Measurements from ENCODE around the gene PRDM8.

Gene PRDM8

DNA sequence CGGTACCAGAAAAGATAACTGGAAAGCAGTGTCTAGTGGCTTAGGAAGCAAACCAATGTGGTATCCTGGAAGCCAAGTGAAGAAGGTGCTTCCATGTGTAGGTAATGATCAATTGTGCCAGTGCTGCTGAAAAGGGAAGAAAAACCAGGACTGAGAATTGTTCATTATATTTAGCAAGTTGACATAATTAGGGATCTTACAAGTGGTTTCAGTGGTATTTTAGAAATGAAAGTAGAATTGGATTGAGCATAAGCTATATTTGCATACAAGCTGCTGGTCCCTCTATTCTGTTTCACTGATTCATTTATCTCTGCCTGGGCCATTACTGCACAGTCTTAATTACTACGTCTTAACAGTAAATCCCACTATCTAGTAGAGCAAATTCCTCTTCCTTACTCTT, 32.3 kb downstream of the PRDM8 start:
- Histone ChIP-seq H3K36me3 (ENCODE audit: control insufficient read depth in 2 of 2, insufficient read depth in 1 of 2, low read length in 2 of 2) (no peaks in the 10 kb centered on the region), H3K27ac (ENCODE audit: extremely low read depth, low read depth, low read length) (no peak overlapping the region), H3K4me1 (ENCODE audit: control insufficient read depth, insufficient read depth, low read length) (no peaks in the 10 kb centered on the region), H3K4me3 (ENCODE audit: low read depth, low read length) (no peak overlapping the region), H3K9me3 (ENCODE audit: control insufficient read depth, insufficient read depth, low read depth, low read length) (no peaks in the 10 kb centered on the region)
- TF ChIP-seq SALL2 (tag by site-specific recombination; IDR thresholded peaks at IDR 0.05; ENCODE audit: borderline replicate concordance) (no peak), ZNF214 (tag by site-specific recombination; IDR thresholded peaks at IDR 0.05; ENCODE audit: borderline replicate concordance) (no peak), ZNF473 (tag by site-specific recombination; IDR thresholded peaks at IDR 0.05) (no peak), ZNF623 (tag by site-specific recombination; IDR thresholded peaks at IDR 0.05) (no peak), ZNF747 (tag by site-specific recombination; IDR thresholded peaks at IDR 0.05) (no peak), ZNF701 (tag by site-specific recombination; IDR thresholded peaks at IDR 0.05) (no peak), ZNF664 (tag by site-specific recombination; IDR thresholded peaks at IDR 0.05) (no peak), GLIS2 (tag by site-specific recombination; IDR thresholded peaks at IDR 0.05) (no peak), YY2 (tag by site-specific recombination; IDR thresholded peaks at IDR 0.05) (no peak), HOXA7 (CRISPR knock-in tag; IDR thresholded peaks at IDR 0.05; ENCODE audit: borderline replicate concordance) (no peak), OVOL3 (tag by site-specific recombination; IDR thresholded peaks at IDR 0.05) (no peak), ZFP3 (tag by site-specific recombination; IDR thresholded peaks at IDR 0.05; ENCODE audit: low read depth) (no peak), ZNF404 (tag by site-specific recombination; IDR thresholded peaks at IDR 0.05) (no peak), ZNF596 (tag by site-specific recombination; IDR thresholded peaks at IDR 0.05) (no peak)
- TF ChIP-seq, protein P1, sequence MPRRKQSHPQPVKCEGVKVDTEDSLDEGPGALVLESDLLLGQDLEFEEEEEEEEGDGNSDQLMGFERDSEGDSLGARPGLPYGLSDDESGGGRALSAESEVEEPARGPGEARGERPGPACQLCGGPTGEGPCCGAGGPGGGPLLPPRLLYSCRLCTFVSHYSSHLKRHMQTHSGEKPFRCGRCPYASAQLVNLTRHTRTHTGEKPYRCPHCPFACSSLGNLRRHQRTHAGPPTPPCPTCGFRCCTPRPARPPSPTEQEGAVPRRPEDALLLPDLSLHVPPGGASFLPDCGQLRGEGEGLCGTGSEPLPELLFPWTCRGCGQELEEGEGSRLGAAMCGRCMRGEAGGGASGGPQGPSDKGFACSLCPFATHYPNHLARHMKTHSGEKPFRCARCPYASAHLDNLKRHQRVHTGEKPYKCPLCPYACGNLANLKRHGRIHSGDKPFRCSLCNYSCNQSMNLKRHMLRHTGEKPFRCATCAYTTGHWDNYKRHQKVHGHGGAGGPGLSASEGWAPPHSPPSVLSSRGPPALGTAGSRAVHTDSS (tag by site-specific recombination; IDR thresholded peaks at IDR 0.05): no peak
- TF ChIP-seq, protein P2, sequence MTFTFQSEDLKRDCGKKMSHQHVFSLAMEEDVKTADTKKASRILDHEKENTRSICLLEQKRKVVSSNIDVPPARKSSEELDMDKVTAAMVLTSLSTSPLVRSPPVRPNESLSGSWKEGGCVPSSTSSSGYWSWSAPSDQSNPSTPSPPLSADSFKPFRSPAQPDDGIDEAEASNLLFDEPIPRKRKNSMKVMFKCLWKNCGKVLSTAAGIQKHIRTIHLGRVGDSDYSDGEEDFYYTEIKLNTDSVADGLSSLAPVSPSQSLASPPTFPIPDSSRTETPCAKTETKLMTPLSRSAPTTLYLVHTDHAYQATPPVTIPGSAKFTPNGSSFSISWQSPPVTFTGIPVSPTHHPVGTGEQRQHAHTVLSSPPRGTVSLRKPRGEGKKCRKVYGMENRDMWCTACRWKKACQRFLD (tag by site-specific recombination; IDR thresholded peaks at IDR 0.05): no peak
- POLR2A ChIA-PET: no interaction called here
- CTCF ChIA-PET: no interaction called here

DNA sequence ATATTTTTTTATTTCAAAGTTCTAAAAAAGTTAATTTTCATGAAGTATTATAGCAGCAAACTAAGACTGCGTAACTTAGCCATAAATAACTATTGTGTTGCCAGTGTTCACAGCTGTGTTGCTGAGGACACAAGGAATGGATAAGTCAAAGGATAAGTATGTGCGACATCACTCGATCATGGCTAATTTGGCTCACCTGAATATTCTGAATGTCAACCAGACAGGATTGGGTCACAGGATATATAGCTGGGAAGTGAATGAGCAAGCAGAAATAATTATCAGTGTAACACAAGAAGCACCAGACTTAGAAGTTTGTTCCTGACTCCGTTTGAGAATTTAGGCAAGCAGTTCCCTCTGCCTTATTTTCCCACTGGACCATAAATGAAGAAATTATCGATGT, 33.9 kb downstream of the PRDM8 start:
- TF ChIP-seq SETDB1 (IDR thresholded peaks at IDR 0.05; ENCODE audit: insufficient read length, low read length) (no peak), ZNF629 (tag by site-specific recombination; IDR thresholded peaks at IDR 0.05) (peak; percentile 56)
- TF ChIP-seq, protein P3, sequence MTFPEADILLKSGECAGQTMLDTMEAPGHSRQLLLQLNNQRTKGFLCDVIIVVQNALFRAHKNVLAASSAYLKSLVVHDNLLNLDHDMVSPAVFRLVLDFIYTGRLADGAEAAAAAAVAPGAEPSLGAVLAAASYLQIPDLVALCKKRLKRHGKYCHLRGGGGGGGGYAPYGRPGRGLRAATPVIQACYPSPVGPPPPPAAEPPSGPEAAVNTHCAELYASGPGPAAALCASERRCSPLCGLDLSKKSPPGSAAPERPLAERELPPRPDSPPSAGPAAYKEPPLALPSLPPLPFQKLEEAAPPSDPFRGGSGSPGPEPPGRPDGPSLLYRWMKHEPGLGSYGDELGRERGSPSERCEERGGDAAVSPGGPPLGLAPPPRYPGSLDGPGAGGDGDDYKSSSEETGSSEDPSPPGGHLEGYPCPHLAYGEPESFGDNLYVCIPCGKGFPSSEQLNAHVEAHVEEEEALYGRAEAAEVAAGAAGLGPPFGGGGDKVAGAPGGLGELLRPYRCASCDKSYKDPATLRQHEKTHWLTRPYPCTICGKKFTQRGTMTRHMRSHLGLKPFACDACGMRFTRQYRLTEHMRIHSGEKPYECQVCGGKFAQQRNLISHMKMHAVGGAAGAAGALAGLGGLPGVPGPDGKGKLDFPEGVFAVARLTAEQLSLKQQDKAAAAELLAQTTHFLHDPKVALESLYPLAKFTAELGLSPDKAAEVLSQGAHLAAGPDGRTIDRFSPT (tag by site-specific recombination; IDR thresholded peaks at IDR 0.05): 0 out of 2 replicates have a peak, but pooled peaks have one; percentile 12
- ChIA-PET POLR2A (interaction anchor here (0.7 to 1.0 kb wide), 2 partner anchors 35 to 1572 kb away, joined by 3 read pairs; partner anchors contain the start of gene FGF5), CTCF (interaction anchor here (0.6 to 1.3 kb wide), 3 partner anchors 68 to 134 kb away, joined by 3 read pairs; partner anchors contain the start of gene CFAP299)
- H3K27ac ChIP-seq (ENCODE audit: extremely low read depth, low read depth, low read length): no peak overlapping the region
- no peaks in the 10 kb centered on the region for H3K4me1 ChIP-seq (ENCODE audit: control insufficient read depth, insufficient read depth, low read length)
- H3K36me3 ChIP-seq (ENCODE audit: control insufficient read depth in 2 of 2, insufficient read depth in 1 of 2, low read length in 2 of 2): no peaks in the 10 kb centered on the region
- no peaks in the 10 kb centered on the region for H3K9me3 ChIP-seq (ENCODE audit: control insufficient read depth, insufficient read depth, low read depth, low read length)
- H3K4me3 ChIP-seq (ENCODE audit: low read depth, low read length): no peak overlapping the region
